Nucleus accumbens (tissue), 56 donors: ENCODE data around the gene POLR1E.

Experiments used
- DNase-seq, 56 donors: peaks; one replicate each; lab custom pipeline; 2025; lab: John Stamatoyannopoulos, UW

The POLR1E gene

DNA sequence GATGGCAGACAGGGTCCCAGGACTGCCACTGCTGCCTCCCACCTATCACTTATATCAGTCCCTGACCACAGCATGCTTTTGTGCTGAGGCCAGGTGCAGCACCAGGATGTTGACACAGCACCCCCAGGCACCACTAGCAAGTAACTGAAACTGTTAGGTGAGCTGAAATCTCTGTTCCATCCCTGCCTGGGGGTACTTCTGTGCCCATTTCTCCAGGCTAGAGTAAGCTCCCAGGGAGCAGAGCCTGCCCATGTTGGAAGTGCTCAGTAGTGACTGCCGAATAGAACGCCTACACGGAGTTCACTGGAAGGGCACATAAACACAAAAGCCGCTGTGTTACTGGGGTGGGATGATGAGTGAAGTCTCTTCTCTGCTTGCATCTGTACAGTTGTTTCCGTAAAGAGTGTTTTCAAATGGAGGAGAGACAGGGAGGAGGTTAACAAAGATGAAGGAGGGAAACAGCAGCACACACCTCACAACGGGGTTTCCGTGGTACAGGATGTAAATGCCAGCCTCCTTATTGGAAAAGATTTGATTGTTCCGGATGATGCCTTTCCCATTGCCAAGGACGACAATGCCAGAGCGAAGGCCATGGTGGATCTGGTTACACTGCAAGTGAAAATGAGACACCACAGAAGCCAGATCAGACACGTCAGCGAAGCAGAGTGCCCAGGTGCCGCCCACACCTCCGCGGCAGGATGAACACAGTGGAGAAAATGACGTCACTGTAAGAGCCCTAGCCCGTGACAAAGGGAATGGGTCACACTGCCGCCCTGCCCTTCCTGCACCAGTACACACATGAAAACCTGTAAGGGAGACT is 43.1 kb downstream of the POLR1E start:
- peak in 7 of 56 donors; percentile 7 to 32 (median 21) for DNase-seq

DNA sequence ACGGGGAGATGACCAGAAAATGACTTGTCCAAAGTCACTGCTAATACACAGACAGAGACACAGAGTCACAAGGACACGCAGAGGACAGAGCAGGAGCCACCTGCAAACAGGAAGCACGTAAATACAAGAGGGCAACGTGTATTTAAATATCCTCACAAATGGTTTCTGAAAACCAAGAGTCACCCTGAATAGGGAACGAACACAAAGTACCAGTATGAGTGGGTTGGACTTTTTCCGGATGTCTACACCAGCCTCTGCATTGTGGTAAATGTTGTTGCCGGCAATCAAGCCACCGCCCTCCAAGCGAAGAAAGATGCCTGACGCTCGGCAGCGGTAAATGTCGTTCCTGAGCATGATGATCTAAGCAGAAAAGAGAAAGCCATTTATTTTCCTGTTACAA is 46.0 kb downstream of the POLR1E start:
- no peak for DNase-seq

- DNase-seq: no peak
These were observed 48.7 kb downstream of the POLR1E start for GRCh38 chr9:37534412-37534811.

- no peak for DNase-seq
These were observed 49.2 kb downstream of the POLR1E start for GRCh38 chr9:37534901-37535300.

DNA sequence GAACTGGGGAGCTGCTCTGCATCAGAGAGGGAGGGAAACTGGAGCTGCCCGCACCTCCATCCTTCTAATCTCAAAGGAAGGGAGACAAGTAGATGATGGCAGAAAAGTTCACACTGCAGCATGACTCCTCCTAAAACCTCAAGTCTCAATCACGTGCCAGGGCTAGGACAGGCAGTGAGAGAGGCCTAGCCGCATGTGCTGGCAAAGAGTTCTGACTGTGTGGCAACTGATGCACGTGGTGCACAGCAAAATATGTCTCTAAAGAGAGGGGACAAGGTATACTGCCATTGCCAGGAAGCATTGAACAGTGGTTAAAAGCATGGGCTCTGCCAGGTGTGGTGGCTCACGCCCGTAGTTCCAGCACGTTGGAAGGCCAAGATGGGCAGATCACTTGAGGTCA is 52.4 kb downstream of the POLR1E start:
- no peak for DNase-seq

DNA sequence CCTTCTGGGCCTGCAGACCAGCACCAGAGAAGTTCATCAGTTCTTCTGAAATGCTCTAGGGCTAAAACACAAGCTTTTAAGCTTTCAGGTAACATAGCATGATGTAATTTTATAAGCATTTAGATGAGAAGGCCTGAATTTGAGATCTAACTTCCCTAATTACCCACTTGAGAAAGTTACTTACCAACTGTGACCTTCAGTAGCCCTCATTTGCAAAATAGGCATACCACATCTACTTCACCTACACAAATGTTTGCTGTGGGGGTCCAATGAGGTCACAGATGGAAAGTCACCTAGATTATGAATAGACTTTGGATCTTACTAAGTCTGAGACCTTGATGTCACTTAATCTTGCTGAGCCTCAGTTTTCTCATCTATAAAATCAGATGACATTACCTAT is 53.9 kb downstream of the POLR1E start:
- no peak for DNase-seq

DNA sequence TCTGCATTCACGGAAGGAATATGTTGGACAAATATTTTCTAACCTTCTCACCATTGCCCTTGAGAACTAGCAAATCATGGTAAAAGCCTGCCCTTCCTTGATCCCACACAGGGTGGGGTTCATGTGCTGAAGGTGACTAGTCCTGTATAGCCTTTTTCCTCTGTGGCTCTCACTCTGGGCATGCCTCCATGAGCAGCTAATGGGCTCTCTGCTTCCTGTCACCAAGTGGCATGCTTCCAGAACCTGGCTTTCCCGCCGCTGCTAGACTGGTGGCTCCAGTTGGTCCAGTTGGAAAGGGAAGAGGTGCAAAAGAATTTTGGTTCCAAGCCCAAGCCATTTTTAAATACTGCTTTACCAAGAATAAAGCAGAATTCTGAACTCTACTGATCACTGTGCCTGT is 54.9 kb downstream of the POLR1E start:
- peak in 12 of 56 donors; percentile 1 to 26 (median 7) for DNase-seq

DNA sequence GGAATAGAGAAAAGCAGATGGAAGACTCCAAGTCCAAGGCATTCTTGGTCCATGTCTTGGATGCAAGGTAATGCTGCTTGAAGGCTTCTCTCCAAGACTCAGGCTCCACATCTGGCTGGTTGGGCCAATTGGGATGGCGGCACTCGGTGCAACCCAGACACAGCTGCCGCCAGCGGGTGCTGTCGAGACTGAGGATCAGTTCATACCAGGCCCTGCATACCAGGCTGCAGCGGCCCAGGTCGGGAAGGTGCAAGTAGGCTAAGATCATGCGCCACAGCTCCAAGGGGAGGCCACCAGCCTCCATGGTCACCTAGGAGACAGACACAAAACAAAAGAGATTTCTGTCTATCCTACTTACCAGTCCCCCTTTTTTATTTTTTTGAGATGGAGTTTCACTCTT is 55.7 kb downstream of the POLR1E start:
- DNase-seq: no peak

- DNase-seq: no peak
These were observed 56.7 kb downstream of the POLR1E start for GRCh38 chr9:37542488-37542887.

- no peak for DNase-seq
These were observed 57.1 kb downstream of the POLR1E start for GRCh38 chr9:37542895-37543294.

- no peak for DNase-seq
These were observed 57.7 kb downstream of the POLR1E start for GRCh38 chr9:37543468-37543867.

- no peak for DNase-seq
These were observed 61.7 kb downstream of the POLR1E start for GRCh38 chr9:37547328-37547878.

- DNase-seq: no peak
These were observed 63.8 kb downstream of the POLR1E start for GRCh38 chr9:37549527-37549926.

DNA sequence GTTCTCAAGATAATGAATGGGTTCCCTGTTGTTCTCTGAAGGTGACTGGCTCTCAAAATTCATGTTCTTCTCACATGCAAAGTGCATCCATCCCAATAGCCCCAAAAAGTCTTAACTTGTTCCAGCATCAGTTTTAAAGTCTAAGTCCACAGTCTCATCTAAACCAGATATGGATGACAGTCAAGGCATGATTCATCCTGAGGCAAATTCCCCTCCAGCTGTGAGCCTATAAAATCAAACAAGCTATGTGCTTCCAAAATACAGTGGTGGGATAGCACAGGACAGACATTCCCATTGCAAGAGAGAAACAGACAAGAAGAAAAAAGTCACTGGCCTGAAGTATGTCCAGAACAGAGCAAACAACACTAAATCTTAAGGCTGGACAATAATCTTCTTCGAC is 65.0 kb downstream of the POLR1E start:
- no peak for DNase-seq

DNA sequence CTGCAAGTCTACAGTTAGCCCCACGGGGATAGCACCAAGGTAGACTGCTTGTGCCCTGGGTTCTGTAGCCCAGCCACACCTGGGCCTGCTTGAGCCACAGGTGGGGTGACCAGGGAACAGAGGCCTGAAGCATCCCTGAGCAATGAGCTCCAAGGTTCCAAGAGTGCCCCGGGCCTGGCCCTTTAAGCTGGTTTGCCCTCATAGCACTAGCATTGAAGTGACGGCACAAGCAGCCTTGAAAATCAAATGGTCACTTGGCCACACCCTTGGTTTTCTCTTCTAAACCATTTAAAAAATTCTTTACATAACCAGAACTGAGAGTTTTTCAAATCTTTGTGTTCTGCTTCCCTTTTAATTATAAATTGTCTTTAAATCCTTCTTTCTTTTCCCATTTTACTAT is 65.7 kb downstream of the POLR1E start:
- no peak for DNase-seq

GRCh38 chr9:37551888-37552287 is 66.1 kb downstream of the POLR1E start:
- no peak for DNase-seq
